GM12878 (cell line): ENCODE data around the gene VASP. TPM values are rescaled to one million over a fixed set of nuclear protein-coding genes. Genes with fewer than 3 reads are reported as not detected.

Experiments used
- ATAC-seq: fragments of 200-7000 bp; cut with Tn5 transposase; 3 replicates; pipeline ENCODE4 v1.9.1; 2020; ENCODE audit warnings: mild to moderate bottlenecking, moderate library complexity
- BruUV-seq: library from RNA; stranded (reverse); fragments of 400-500 nt; replicated peaks from 2 replicates; lab custom pipeline; 2021; lab: Mats Ljungman, UMichigan
- CTCF ChIA-PET: fragments of 300-600 bp; sonication (Branson Sonifier 250); formaldehyde crosslinking; extraction: SDS; loops from one replicate; lab custom pipeline; 2021; ENCODE audit warnings: inconsistent platforms; lab: Yijun Ruan, JAX
- POLR2A ChIA-PET: fragments of 350-600 bp; formaldehyde crosslinking; extraction: SDS; loops from one replicate; lab custom pipeline; 2021; ENCODE audit warnings: inconsistent platforms; lab: Charles Lee
- RAD21 ChIA-PET: fragments of 300-600 bp; sonication (Branson Sonifier 250); formaldehyde crosslinking; loops from one replicate; lab custom pipeline; 2023; ENCODE audit warnings: antibody characterized with exemption; ENCODE audit not compliant: unreplicated experiment; lab: Charles Lee
- SMC1A ChIA-PET: fragments of 300-600 bp; sonication (Branson Sonifier 250); formaldehyde crosslinking; loops from one replicate; lab custom pipeline; 2023; ENCODE audit not compliant: unreplicated experiment, uncharacterized antibody; lab: Charles Lee
- DNase-seq: peaks from one replicate; pipeline ENCODE4 v3.0.0-alpha.2; 2011; ENCODE audit warnings: low read depth, low spot score
- FAIRE-seq: peaks from 3 replicates; lab custom pipeline; 2011; peaks lifted over from hg19 to GRCh38; lab: Jason Lieb, UNC
- H2AFZ ChIP-seq: 2 replicates; pipeline ENCODE4 v1.6.0; 2011; ENCODE audit warnings: low read depth, low read length, control low read depth; ENCODE audit not compliant: control insufficient read depth
- H3K27ac ChIP-seq: 2 replicates; pipeline ENCODE4 v1.5.1; 2011; ENCODE audit warnings: control low read depth; ENCODE audit not compliant: control insufficient read depth, insufficient read depth
- H3K27me3 ChIP-seq, 2 experiments: replicated peaks in 1 of 2; 2 replicates each; pipeline versions ENCODE4 v1.6.0 to v1.6.1; 2011; ENCODE audit warnings: low read length in 1 of 2; ENCODE audit not compliant: control insufficient read depth in 2 of 2, insufficient read depth in 2 of 2
- H3K36me3 ChIP-seq, 2 experiments: 2 replicates each; pipeline ENCODE4 v1.5.1; 2011; ENCODE audit warnings: low read length in 1 of 2; ENCODE audit not compliant: control insufficient read depth in 2 of 2, insufficient read depth in 2 of 2
- H3K4me1 ChIP-seq: 2 replicates; pipeline ENCODE4 v1.6.1; 2011; ENCODE audit warnings: mild to moderate bottlenecking, low read length, moderate library complexity, mixed read lengths; ENCODE audit not compliant: control insufficient read depth, insufficient read depth
- H3K4me2 ChIP-seq: 2 replicates; pipeline ENCODE4 v1.6.0; 2011; ENCODE audit warnings: control low read depth; ENCODE audit not compliant: control insufficient read depth, insufficient read depth
- H3K4me3 ChIP-seq: fragments of 200-600 bp; sonication (generic); 2 replicates; pipeline ENCODE4 v1.5.1; 2016
- H3K79me2 ChIP-seq: 2 replicates; pipeline ENCODE4 v1.6.0; 2011; ENCODE audit warnings: low read length; ENCODE audit not compliant: control insufficient read depth, insufficient read depth
- H3K9ac ChIP-seq: 2 replicates; pipeline ENCODE4 v1.8.0; 2011; ENCODE audit warnings: low read length, control low read depth, mixed read lengths; ENCODE audit not compliant: control insufficient read depth, insufficient read depth
- H3K9me3 ChIP-seq: replicated peaks from 3 replicates; pipeline ENCODE4 v1.5.1; 2011; ENCODE audit warnings: mild to moderate bottlenecking, low read length; ENCODE audit not compliant: control insufficient read depth, insufficient read depth
- H4K20me1 ChIP-seq: 2 replicates; pipeline ENCODE4 v1.6.0; 2011; ENCODE audit not compliant: control insufficient read depth, insufficient read depth
- ATF2 ChIP-seq: IDR thresholded peaks from 2 replicates; pipeline ENCODE4 v1.6.1; 2012; ENCODE audit warnings: low read length, inconsistent platforms
- FOS ChIP-seq: IDR thresholded peaks from 3 replicates; pipeline ENCODE4 v1.6.1; 2011; ENCODE audit warnings: borderline replicate concordance; ENCODE audit not compliant: insufficient read length; ENCODE audit errors: extremely low read depth
- FOXK2 ChIP-seq: fragments of 450-650 bp; IDR thresholded peaks from 2 replicates; pipeline ENCODE4 v1.6.1; 2017; ENCODE audit warnings: mild to moderate bottlenecking, moderate library complexity
- GATAD2B ChIP-seq: fragments of 450-650 bp; conservative IDR thresholded peaks from 2 replicates; pipeline ENCODE4 v1.6.1; 2017; ENCODE audit warnings: low read depth, mild to moderate bottlenecking, moderate library complexity
- SREBF2 ChIP-seq: IDR thresholded peaks from 2 replicates; pipeline ENCODE4 v1.6.1; 2012; ENCODE audit warnings: mild to moderate bottlenecking, low read length
- ZBTB11 ChIP-seq: fragments of 450-650 bp; formaldehyde crosslinking; IDR thresholded peaks from 2 replicates; pipeline ENCODE4 v1.5.0; 2022; ENCODE audit warnings: mild to moderate bottlenecking, missing genetic modification characterization
- ZNF592 ChIP-seq: fragments of 450-650 bp; IDR thresholded peaks from 2 replicates; pipeline ENCODE4 v1.6.1; 2017; ENCODE audit warnings: mild to moderate bottlenecking, moderate library complexity
- WGBS: methylation state at CpG from one replicate; pipeline ENCODE4 v1.1.6; 2016; ENCODE audit warnings: low lambda C conversion rate; ENCODE audit not compliant: insufficient replicate concordance, insufficient coverage; ENCODE audit errors: missing lambda C conversion rate; 5-methylcytosine and 5-hydroxymethylcytosine counted together
- in situ Hi-C: fragments of 300-500 bp; cut with MboI; formaldehyde crosslinking; loops from 9 replicates; pipeline ENCODE4 v1.14.3; 2018; ENCODE audit warnings: mixed read lengths
- intact Hi-C: fragments of 100-400 bp; cut with micrococcal nuclease; formaldehyde crosslinking; loops from one replicate; pipeline ENCODE4 v1.14.2; 2022; ENCODE audit not compliant: unreplicated experiment
- polyA plus RNA-seq, 11 experiments: library from polyadenylated mRNA; depleted of rRNA in 4 of 11; unstranded in 6 of 11; stranded (reverse) in 5 of 11; fragments of >200 nt; fragmentation: Nextera tagmentation in 4 of 11; fragmentation: Illumina TruSeq in 1 of 11; extraction: Ambion mirVana in 4 of 11; extraction: Trizol in 1 of 11; gene quantifications; 1 replicate in 1 of 11; 2 replicates in 10 of 11; pipeline versions ENCODE4 v1.2.1 to v1.2.3, GENCODE V29; 2011 to 2016; ENCODE audit warnings: inconsistent platforms in 2 of 11, missing spikeins in 2 of 11, low read depth in 1 of 11
- total RNA-seq, 4 experiments: library from RNA; depleted of rRNA in 3 of 4; stranded (reverse); fragments of >200 nt in 3 of 4; fragmentation: Illumina TruSeq in 1 of 4; extraction: Trizol in 1 of 4; gene quantifications; 2 replicates each; pipeline versions ENCODE4 v1.2.1 to v1.2.3, GENCODE V29; 2013 to 2021

The VASP gene
- total and polyA plus RNA-seq, 10 of the 15 experiments (the other 5 are each of a cell fraction or from before 2014, with no cell fraction given): 19.5 to 298 (median 84.8) TPM

- no peak overlapping the region for H3K27ac ChIP-seq
- RAD21 ChIA-PET: no interaction called here
- H3K4me1 ChIP-seq: peaks cover 14% of the 10 kb centered on the region
- no peak overlapping the region for H3K9ac ChIP-seq
- no peak for TF ChIP-seq ZBTB11
- no peak for TF ChIP-seq FOS
- no peak for TF ChIP-seq ZNF592
- TF ChIP-seq GATAD2B: no peak
- TF ChIP-seq ATF2: no peak
- TF ChIP-seq FOXK2: no peak
- no peak for TF ChIP-seq SREBF2
- TF ChIP-seq, all 136 proteins: peak for 0
- intact Hi-C loops: loop anchor here (10.0 kb wide), 1 partner anchor 399 kb away; the partner anchor contains the start of genes GEMIN7 and ZNF296
- Histone ChIP-seq H4K20me1 (no peaks in the 10 kb centered on the region), H3K4me3 (no peak overlapping the region), H3K36me3 (no peaks in the 10 kb centered on the region), H3K79me2 (no peaks in the 10 kb centered on the region), H3K27me3 (peaks cover 0 to 2% of the 10 kb centered on the region in 2 experiments; a peak in 2 of 4 replicates), H2AFZ (no peak overlapping the region), H3K4me2 (no peak overlapping the region), H3K9me3 (no peaks in the 10 kb centered on the region)
- no peak for DNase-seq
- in situ Hi-C loops: loop anchor here (25.0 kb wide), 1 partner anchor 1712 kb away; the partner anchor contains the start of gene SMG9
- ATAC-seq: no peak
- ChIA-PET SMC1A (interaction anchor here (0.7 kb wide), 1 partner anchor 28 kb away, joined by 3 read pairs; no protein-coding TSS in a partner anchor), CTCF (interaction anchor here (8.6 to 9.0 kb wide), 2 partner anchors 27 to 34 kb away, joined by 176 to 385 read pairs; no protein-coding TSS in a partner anchor), POLR2A (interaction anchor here (0.7 kb wide), 1 partner anchor 721 kb away, joined by 4 read pairs; no protein-coding TSS in a partner anchor)
- 61% methylated on average over 27 of the region's 27 CpGs for WGBS
- no peak for FAIRE-seq
- no TSS peak for BruUV-seq
Measured at GRCh38 chr19:45473682-45474605, 33.3 kb upstream of the VASP start.
